HEK293T (cell line): ENCODE measurements around the gene TNRC6C.

Experiments used
- CTCF ChIA-PET: fragments of 350-600 bp; formaldehyde crosslinking; extraction: SDS; loops from one replicate; lab custom pipeline; 2021; ENCODE audit warnings: antibody characterized with exemption, inconsistent platforms; lab: Yijun Ruan, JAX
- POLR2A ChIA-PET: fragments of 350-600 bp; formaldehyde crosslinking; extraction: SDS; loops from one replicate; lab custom pipeline; 2020; ENCODE audit warnings: antibody characterized with exemption, inconsistent platforms; lab: Yijun Ruan, JAX
- DNase-seq: peaks from one replicate; pipeline ENCODE4 v3.0.0; 2012; ENCODE audit warnings: mixed read lengths; ENCODE audit errors: extremely low spot score
- ARNT ChIP-seq: fragments of 450-650 bp; IDR thresholded peaks from 2 replicates; pipeline ENCODE4 v1.6.1; 2017; ENCODE audit warnings: mild to moderate bottlenecking
- BHLHE40 ChIP-seq: fragments of 450-650 bp; IDR thresholded peaks from 2 replicates; pipeline ENCODE4 v1.6.1; 2016; ENCODE audit warnings: mild to moderate bottlenecking, moderate library complexity, borderline replicate concordance
- CTBP1 ChIP-seq: fragments of 450-650 bp; IDR thresholded peaks from 2 replicates; pipeline ENCODE4 v1.6.1; 2016; ENCODE audit warnings: borderline replicate concordance
- ELF4 ChIP-seq: fragments of 450-650 bp; IDR thresholded peaks from 2 replicates; pipeline ENCODE4 v1.6.1; 2017; ENCODE audit warnings: antibody characterized with exemption
- FOXA1 ChIP-seq: fragments of 450-650 bp; IDR thresholded peaks from 2 replicates; pipeline ENCODE4 v1.6.1; 2016; ENCODE audit warnings: mild to moderate bottlenecking
- FOXK2 ChIP-seq: fragments of 450-650 bp; IDR thresholded peaks from 2 replicates; pipeline ENCODE4 v1.6.1; 2016; ENCODE audit warnings: mild to moderate bottlenecking
- FOXM1 ChIP-seq: fragments of 450-650 bp; IDR thresholded peaks from 2 replicates; pipeline ENCODE4 v1.6.1; 2017; ENCODE audit warnings: mild to moderate bottlenecking, borderline replicate concordance
- HDGF ChIP-seq: fragments of 450-650 bp; IDR thresholded peaks from 2 replicates; pipeline ENCODE4 v1.6.1; 2017; ENCODE audit warnings: antibody characterized with exemption, borderline replicate concordance
- L3MBTL2 ChIP-seq: fragments of 450-650 bp; conservative IDR thresholded peaks from 2 replicates; pipeline ENCODE4 v1.6.1; 2016; ENCODE audit warnings: mild to moderate bottlenecking
- LEF1 ChIP-seq: fragments of 450-650 bp; IDR thresholded peaks from 2 replicates; pipeline ENCODE4 v1.6.1; 2017; ENCODE audit warnings: mild to moderate bottlenecking, borderline replicate concordance
- NFRKB ChIP-seq: fragments of 450-650 bp; IDR thresholded peaks from 2 replicates; pipeline ENCODE4 v1.6.1; 2016; ENCODE audit warnings: mild to moderate bottlenecking, moderate library complexity
- PKNOX1 ChIP-seq: fragments of 450-650 bp; IDR thresholded peaks from 2 replicates; pipeline ENCODE4 v1.6.1; 2016
- SP1 ChIP-seq: fragments of 450-650 bp; IDR thresholded peaks from 2 replicates; pipeline ENCODE4 v1.6.1; 2017
- SUZ12 ChIP-seq: fragments of 450-650 bp; IDR thresholded peaks from 2 replicates; pipeline ENCODE4 v1.6.1; 2016; ENCODE audit warnings: mild to moderate bottlenecking
- TARDBP ChIP-seq: fragments of 450-650 bp; IDR thresholded peaks from 2 replicates; pipeline ENCODE4 v1.6.1; 2016
- ZNF384 ChIP-seq: fragments of 450-650 bp; IDR thresholded peaks from 2 replicates; pipeline ENCODE4 v1.6.1; 2016

The TNRC6C gene

GRCh38 chr17:78147315-78147998, 189.0 kb downstream of the TNRC6C start:
- POLR2A ChIA-PET = interaction anchor here (0.7 kb wide), 1 partner anchor 11 kb away, joined by 4 read pairs; no protein-coding TSS in a partner anchor
- no peak for TF ChIP-seq HDGF
- no peak for TF ChIP-seq NFRKB
- no peak for TF ChIP-seq SUZ12
- TF ChIP-seq TARDBP = no peak
- TF ChIP-seq LEF1 = no peak
- TF ChIP-seq ELF4 = no peak
- TF ChIP-seq CTBP1 = no peak
- TF ChIP-seq FOXM1 = no peak
- TF ChIP-seq FOXK2 = no peak
- no peak for TF ChIP-seq L3MBTL2
- TF ChIP-seq ARNT = no peak
- no peak for TF ChIP-seq FOXA1
- TF ChIP-seq BHLHE40 = no peak
- TF ChIP-seq SP1 = no peak
- CTCF ChIA-PET = no interaction called here
- no peak for DNase-seq

GRCh38 chr17:78148286-78149016, 189.9 kb downstream of the TNRC6C start:
- DNase-seq = no peak
- POLR2A ChIA-PET = interaction anchor here (0.7 to 1.0 kb wide), 2 partner anchors 10 to 38 kb away, joined by 3 to 4 read pairs; no protein-coding TSS in a partner anchor
- CTCF ChIA-PET = no interaction called here
- TF ChIP-seq SP1 = no peak
- TF ChIP-seq FOXM1 = no peak
- TF ChIP-seq CTBP1 = no peak
- no peak for TF ChIP-seq ELF4
- no peak for TF ChIP-seq ZNF384
- no peak for TF ChIP-seq PKNOX1
- no peak for TF ChIP-seq FOXA1
- TF ChIP-seq LEF1 = no peak
- no peak for TF ChIP-seq SUZ12

GRCh38 chr17:78151514-78152008, 193.1 kb downstream of the TNRC6C start:
- DNase-seq = no peak
- TF ChIP-seq CTBP1 (no peak), TARDBP (no peak), PKNOX1 (no peak), SP1 (no peak), LEF1 (no peak), ZNF384 (no peak), BHLHE40 (no peak), FOXM1 (no peak), FOXK2 (no peak), NFRKB (no peak), L3MBTL2 (no peak), HDGF (no peak), ELF4 (no peak)
- ChIA-PET CTCF (interaction anchor here (0.6 to 0.7 kb wide), 2 partner anchors 21 to 50 kb away, joined by 4 read pairs; partner anchors contain the start of gene TMC8), POLR2A (no interaction called here)

GRCh38 chr17:78154903-78155811, 196.7 kb downstream of the TNRC6C start:
- TF ChIP-seq ARNT (no peak), SP1 (no peak), FOXA1 (no peak), LEF1 (no peak), L3MBTL2 (no peak), TARDBP (no peak), CTBP1 (no peak), HDGF (no peak), BHLHE40 (no peak), PKNOX1 (no peak), FOXK2 (no peak), SUZ12 (no peak), FOXM1 (no peak), NFRKB (no peak), ZNF384 (no peak), ELF4 (no peak)
- no peak for DNase-seq
- ChIA-PET CTCF (interaction anchor here (0.7 kb wide), 1 partner anchor 45 kb away, joined by 3 read pairs; no protein-coding TSS in a partner anchor), POLR2A (no interaction called here)
